ES-I3 (cell line): Measurements from ENCODE around the gene ZNF334.

Experiments used
- H3K36me3 ChIP-seq: 2 replicates; pipeline ENCODE4 v1.6.1; 2013; ENCODE audit warnings: mild to moderate bottlenecking, low read length, control low read depth, moderate library complexity; ENCODE audit not compliant: insufficient read depth
- H3K4me1 ChIP-seq: 2 replicates; pipeline ENCODE4 v1.6.1; 2013; ENCODE audit warnings: mild to moderate bottlenecking, control low read depth, low read length; ENCODE audit not compliant: insufficient read depth
- H3K9ac ChIP-seq: 2 replicates; pipeline ENCODE4 v1.6.1; 2013; ENCODE audit warnings: low read depth, mild to moderate bottlenecking, low read length, moderate library complexity
- H3K9me3 ChIP-seq: 2 replicates; pipeline ENCODE4 v1.6.1; 2013; ENCODE audit warnings: mild to moderate bottlenecking, low read length, moderate library complexity; ENCODE audit not compliant: control insufficient read depth, insufficient read depth

The ZNF334 gene

GRCh38 chr20:46550461-46550860 is 37.1 kb upstream of the ZNF334 start, which contains the start of gene OCSTAMP:
Gene OCSTAMP, minus strand, starts transcription at chr20:46550654. Its CDS starts 94 bp downstream, at chr20:46550560.
- peaks cover 24% of the 10 kb centered on the region for H3K4me1 ChIP-seq
- no peak within 1 kb of the TSS for H3K9ac ChIP-seq
- H3K9me3 ChIP-seq, result no peaks in the 10 kb centered on the region
- no peaks in the 10 kb centered on the region for H3K36me3 ChIP-seq

GRCh38 chr20:46549188-46549972 is 36.0 kb upstream of the ZNF334 start:
- Histone ChIP-seq H3K9ac (no peak overlapping the region), H3K4me1 (peaks cover 14% of the 10 kb centered on the region; the same call in 1 of the 2 replicates), H3K36me3 (no peaks in the 10 kb centered on the region), H3K9me3 (no peaks in the 10 kb centered on the region)

- no peak overlapping the region for H3K9ac ChIP-seq
- no peaks in the 10 kb centered on the region for H3K36me3 ChIP-seq
- no peaks in the 10 kb centered on the region for H3K9me3 ChIP-seq
- H3K4me1 ChIP-seq, result peaks cover 14% of the 10 kb centered on the region; the same call in 1 of the 2 replicates
These were observed 35.3 kb upstream of the ZNF334 start for GRCh38 chr20:46548688-46549087.

- Histone ChIP-seq H3K4me1 (peaks cover 14% of the 10 kb centered on the region; the same call in 1 of the 2 replicates), H3K9me3 (no peaks in the 10 kb centered on the region), H3K9ac (no peak overlapping the region), H3K36me3 (no peaks in the 10 kb centered on the region)
These were observed 34.6 kb upstream of the ZNF334 start for GRCh38 chr20:46547995-46548394.

- Histone ChIP-seq H3K4me1 (peaks cover 5% of the 10 kb centered on the region; the same call in 1 of the 2 replicates), H3K9me3 (no peaks in the 10 kb centered on the region), H3K36me3 (no peaks in the 10 kb centered on the region), H3K9ac (no peak overlapping the region)
These were observed 33.6 kb upstream of the ZNF334 start for GRCh38 chr20:46546936-46547335.

GRCh38 chr20:46546298-46546697 is 32.9 kb upstream of the ZNF334 start:
- Histone ChIP-seq H3K36me3 (no peaks in the 10 kb centered on the region), H3K9ac (no peak overlapping the region), H3K4me1 (no peaks in the 10 kb centered on the region), H3K9me3 (no peaks in the 10 kb centered on the region)

GRCh38 chr20:46545827-46546138 is 32.4 kb upstream of the ZNF334 start:
- H3K36me3 ChIP-seq, result no peaks in the 10 kb centered on the region
- H3K9ac ChIP-seq, result no peak overlapping the region
- no peaks in the 10 kb centered on the region for H3K9me3 ChIP-seq
- no peaks in the 10 kb centered on the region for H3K4me1 ChIP-seq

GRCh38 chr20:46545077-46545826 is 31.9 kb upstream of the ZNF334 start:
- H3K4me1 ChIP-seq, result no peaks in the 10 kb centered on the region
- no peak overlapping the region for H3K9ac ChIP-seq
- no peaks in the 10 kb centered on the region for H3K36me3 ChIP-seq
- H3K9me3 ChIP-seq, result no peaks in the 10 kb centered on the region

GRCh38 chr20:46544576-46544975 is 31.2 kb upstream of the ZNF334 start:
- Histone ChIP-seq H3K9ac (no peak overlapping the region), H3K4me1 (no peaks in the 10 kb centered on the region), H3K36me3 (no peaks in the 10 kb centered on the region), H3K9me3 (no peaks in the 10 kb centered on the region)

GRCh38 chr20:46543959-46544358 is 30.6 kb upstream of the ZNF334 start:
- Histone ChIP-seq H3K4me1 (peaks cover 5% of the 10 kb centered on the region; the same call in 1 of the 2 replicates), H3K36me3 (no peaks in the 10 kb centered on the region), H3K9me3 (no peaks in the 10 kb centered on the region), H3K9ac (no peak overlapping the region)

- Histone ChIP-seq H3K9me3 (no peaks in the 10 kb centered on the region), H3K36me3 (no peaks in the 10 kb centered on the region), H3K9ac (no peak overlapping the region), H3K4me1 (peaks cover 7% of the 10 kb centered on the region; the same call in 1 of the 2 replicates)
These were observed 29.7 kb upstream of the ZNF334 start for GRCh38 chr20:46543033-46543432.

- H3K9me3 ChIP-seq, result no peaks in the 10 kb centered on the region
- no peak overlapping the region for H3K9ac ChIP-seq
- H3K36me3 ChIP-seq, result no peaks in the 10 kb centered on the region
- H3K4me1 ChIP-seq, result peaks cover 7% of the 10 kb centered on the region; the same call in 1 of the 2 replicates
These were observed 28.0 kb upstream of the ZNF334 start for GRCh38 chr20:46541229-46541935.

GRCh38 chr20:46539113-46539512 is 25.8 kb upstream of the ZNF334 start:
- no peak overlapping the region for H3K9ac ChIP-seq
- H3K36me3 ChIP-seq, result no peaks in the 10 kb centered on the region

GRCh38 chr20:46530640-46531039 is 17.3 kb upstream of the ZNF334 start:
- H3K9ac ChIP-seq, result no peak overlapping the region
- no peaks in the 10 kb centered on the region for H3K9me3 ChIP-seq
- H3K4me1 ChIP-seq, result no peaks in the 10 kb centered on the region

More at GRCh38 chr20:46539113-46539512, 25.8 kb upstream of the ZNF334 start:
- Histone ChIP-seq H3K9me3 (no peaks in the 10 kb centered on the region), H3K4me1 (peaks cover 7% of the 10 kb centered on the region; the same call in 1 of the 2 replicates)

More at GRCh38 chr20:46530640-46531039, 17.3 kb upstream of the ZNF334 start:
- H3K36me3 ChIP-seq, result no peaks in the 10 kb centered on the region
